ENCODE results near the gene KCNH5. TPM values are rescaled to one million over a fixed set of nuclear protein-coding genes. Genes with fewer than 3 reads are reported as not detected.

KCNH5 gene
- polyA plus RNA-seq, 1 donor (not counting 4 experiments of a cell fraction or from before 2014, with no cell fraction given), result 0.04 TPM

GRCh38 chr14:62736048-62737043, 308.9 kb downstream of the KCNH5 start:
- H3K4me2 ChIP-seq (ENCODE audit: control insufficient read depth, extremely low read depth, insufficient read depth, low read depth, low read length), result no peak overlapping the region
- H3K79me2 ChIP-seq (ENCODE audit: control insufficient read depth, insufficient read depth, low read length), result no peaks in the 10 kb centered on the region
- no peak for FAIRE-seq
- dilution Hi-C loops (cut with MboI; ENCODE audit: extremely low pct_ligation_motif_present, low sequenced_read_pairs), result no loop called here
- H4K20me1 ChIP-seq (ENCODE audit: control insufficient read depth, extremely low read depth, insufficient read depth, low read length), result no peaks in the 10 kb centered on the region
- H3K4me3 ChIP-seq (ENCODE audit: control insufficient read depth in 2 of 3, extremely low read depth in 1 of 3, insufficient read depth in 2 of 3, low read depth in 1 of 3, low read length in 3 of 3), result no peak overlapping the region
- no peaks in the 10 kb centered on the region for H3K9me3 ChIP-seq (ENCODE audit: control insufficient read depth, low read depth, low read length)
- no peaks in the 10 kb centered on the region for H3K36me3 ChIP-seq (ENCODE audit: control insufficient read depth in 2 of 2, extremely low read depth in 1 of 2, insufficient read depth in 2 of 2, low read length in 2 of 2)
- H3K9me1 ChIP-seq (ENCODE audit: control insufficient read depth, extremely low read depth, insufficient read depth, low read length), result no peaks in the 10 kb centered on the region
- DNase-seq (ENCODE audit: low read depth, low spot score), result no peak
- H2AFZ ChIP-seq (ENCODE audit: control insufficient read depth, low read length), result no peak overlapping the region
- H3K4me1 ChIP-seq (ENCODE audit: control insufficient read depth, extremely low read depth, insufficient read depth, low read length), result peaks cover 13% of the 10 kb centered on the region
- H3K9ac ChIP-seq (ENCODE audit: control insufficient read depth, extremely low read depth, insufficient read depth, low read length), result no peak overlapping the region
- TF ChIP-seq CTCF (optimal IDR thresholded peaks at IDR 0.05 in 1 of 3, IDR thresholded peaks at IDR 0.05 in 1 of 3, conservative IDR thresholded peaks at IDR 0.05 in 1 of 3; ENCODE audit: extremely low read depth in 1 of 3, insufficient read depth in 2 of 3, low read length in 3 of 3), result no peak
- TF ChIP-seq EZH2 (IDR thresholded peaks at IDR 0.05; ENCODE audit: low read length), result no peak
- no peak overlapping the region for H3K27ac ChIP-seq (ENCODE audit: control insufficient read depth, insufficient read depth, low read length)
- no peaks in the 10 kb centered on the region for H3K27me3 ChIP-seq (ENCODE audit: control insufficient read depth, extremely low read depth, insufficient read depth, low read length)

GRCh38 chr14:62734831-62735230, 310.4 kb downstream of the KCNH5 start:
- H4K20me1 ChIP-seq (ENCODE audit: control insufficient read depth, extremely low read depth, insufficient read depth, low read length), result no peaks in the 10 kb centered on the region
- peak; percentile 11 for DNase-seq (ENCODE audit: low read depth, low spot score)
- H3K36me3 ChIP-seq (ENCODE audit: control insufficient read depth in 2 of 2, extremely low read depth in 1 of 2, insufficient read depth in 2 of 2, low read length in 2 of 2), result no peaks in the 10 kb centered on the region
- peaks cover 13% of the 10 kb centered on the region for H3K4me1 ChIP-seq (ENCODE audit: control insufficient read depth, extremely low read depth, insufficient read depth, low read length)
- peak; percentile 69 for FAIRE-seq
- no peaks in the 10 kb centered on the region for H3K79me2 ChIP-seq (ENCODE audit: control insufficient read depth, insufficient read depth, low read length)
- H3K9me1 ChIP-seq (ENCODE audit: control insufficient read depth, extremely low read depth, insufficient read depth, low read length), result no peaks in the 10 kb centered on the region
- H3K9me3 ChIP-seq (ENCODE audit: control insufficient read depth, low read depth, low read length), result no peaks in the 10 kb centered on the region
- no peak for TF ChIP-seq CTCF (optimal IDR thresholded peaks at IDR 0.05 in 1 of 3, IDR thresholded peaks at IDR 0.05 in 1 of 3, conservative IDR thresholded peaks at IDR 0.05 in 1 of 3; ENCODE audit: extremely low read depth in 1 of 3, insufficient read depth in 2 of 3, low read length in 3 of 3)
- no peak for TF ChIP-seq EZH2 (IDR thresholded peaks at IDR 0.05; ENCODE audit: low read length)
- H3K27ac ChIP-seq (ENCODE audit: control insufficient read depth, insufficient read depth, low read length), result no peak overlapping the region
- H2AFZ ChIP-seq (ENCODE audit: control insufficient read depth, low read length), result peak overlapping the region; percentile 91
- peak overlapping the region; percentile 17 for H3K4me2 ChIP-seq (ENCODE audit: control insufficient read depth, extremely low read depth, insufficient read depth, low read depth, low read length)
- dilution Hi-C loops (cut with MboI; ENCODE audit: extremely low pct_ligation_motif_present, low sequenced_read_pairs), result no loop called here
- H3K4me3 ChIP-seq (ENCODE audit: control insufficient read depth in 2 of 3, extremely low read depth in 1 of 3, insufficient read depth in 2 of 3, low read depth in 1 of 3, low read length in 3 of 3), result no peak overlapping the region
- no peaks in the 10 kb centered on the region for H3K27me3 ChIP-seq (ENCODE audit: control insufficient read depth, extremely low read depth, insufficient read depth, low read length)
- H3K9ac ChIP-seq (ENCODE audit: control insufficient read depth, extremely low read depth, insufficient read depth, low read length), result no peak overlapping the region

Measured in keratinocyte (primary cell).